HG02798 (cell line): ENCODE results near the gene GGNBP2.

ENCODE experiments used
- ATAC-seq: cut with Tn5 transposase; IDR thresholded peaks from one replicate; pipeline ENCODE4 v1.9.1; 2021; ENCODE audit warnings: mild to moderate bottlenecking; ENCODE audit not compliant: unreplicated experiment, poor library complexity

GGNBP2 gene

DNA sequence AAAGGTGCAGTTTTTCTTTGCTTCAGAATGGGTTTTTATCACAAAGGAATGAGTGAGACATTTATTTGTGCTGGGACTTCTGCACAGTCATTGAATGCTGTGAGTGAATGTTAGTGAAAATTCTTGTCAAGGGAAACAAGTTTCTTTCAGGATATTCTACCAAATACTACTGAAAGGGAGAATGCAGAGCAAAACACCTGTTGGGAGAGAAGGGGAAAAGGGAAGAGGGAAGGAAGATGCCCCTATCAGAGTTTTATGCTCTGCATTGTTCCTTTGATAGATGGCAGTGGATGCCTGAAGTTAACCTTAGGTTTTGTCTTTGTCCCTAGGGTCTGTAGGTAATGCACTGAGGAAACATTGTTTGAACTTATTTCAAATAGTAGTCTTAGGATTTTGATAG, 3.1 kb downstream of the GGNBP2 start:
- no peak for ATAC-seq

- no peak for ATAC-seq
Measured at GRCh38 chr17:36550491-36551417, 6.0 kb downstream of the GGNBP2 start.

- ATAC-seq, result no peak
Measured at GRCh38 chr17:36553459-36553858, 8.7 kb downstream of the GGNBP2 start.

GRCh38 chr17:36566081-36566480, 21.4 kb downstream of the GGNBP2 start:
- ATAC-seq, result no peak

DNA sequence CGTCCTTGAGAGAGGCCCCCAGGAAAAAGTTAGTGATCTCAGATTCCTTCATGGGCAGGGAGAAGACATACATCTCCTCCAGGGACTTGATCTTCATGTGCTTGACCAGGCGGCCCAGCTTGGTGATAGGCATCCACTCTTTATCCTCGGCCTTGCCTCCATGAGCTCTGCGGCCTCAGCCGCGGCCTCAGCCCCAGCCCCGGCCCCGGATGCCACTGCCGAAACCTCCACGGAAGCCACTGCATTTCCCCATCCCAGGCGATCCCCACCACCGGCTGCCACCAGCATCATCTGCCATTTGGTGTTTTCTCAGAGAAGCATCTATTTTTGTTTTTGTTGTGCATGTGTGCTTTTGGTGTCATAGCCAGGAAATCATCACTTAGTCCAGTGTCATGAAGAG, 30.3 kb downstream of the GGNBP2 start:
- ATAC-seq, result no peak

GRCh38 chr17:36576793-36577192, 32.1 kb downstream of the GGNBP2 start:
- no peak for ATAC-seq

DNA sequence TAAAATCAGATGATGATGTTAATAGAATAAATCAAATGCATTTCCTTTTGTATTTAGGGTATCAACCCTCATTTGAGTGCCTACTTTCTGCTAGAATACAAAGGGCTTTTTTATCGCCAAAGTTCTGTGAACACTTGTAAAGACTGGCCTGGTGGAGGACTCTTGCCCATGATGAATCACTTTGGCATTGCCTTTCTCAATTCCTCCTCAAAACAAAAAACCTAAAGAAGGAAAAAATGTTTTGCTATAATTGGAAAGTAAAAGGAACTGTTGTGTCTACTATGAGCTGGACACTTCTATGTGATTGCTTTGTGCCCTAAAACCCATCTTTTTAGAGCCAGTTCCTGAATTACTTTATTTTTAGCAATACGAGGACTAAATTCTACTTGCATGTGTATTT, 34.0 kb downstream of the GGNBP2 start:
- ATAC-seq, result no peak

GRCh38 chr17:36583787-36584186, 39.1 kb downstream of the GGNBP2 start:
- no peak for ATAC-seq

DNA sequence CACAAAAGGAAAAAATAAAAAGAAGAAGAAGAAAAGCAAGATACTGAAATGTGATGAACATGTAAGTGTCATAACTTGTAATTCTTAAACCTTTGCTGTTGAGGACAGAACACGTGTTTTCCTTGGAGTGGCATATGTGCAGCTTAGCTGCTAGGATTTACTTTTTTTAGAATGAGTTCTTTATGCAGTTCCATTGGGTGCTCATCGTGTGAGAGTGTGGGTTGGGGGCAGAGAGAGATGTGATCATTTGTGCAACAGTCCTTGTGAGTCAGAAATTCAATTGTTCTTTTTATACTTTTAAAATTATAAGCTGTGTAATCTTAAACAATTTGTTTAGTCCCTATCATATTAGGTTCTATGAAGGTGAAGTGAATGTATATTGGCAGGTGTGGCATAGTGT, 41.4 kb downstream of the GGNBP2 start:
- no peak for ATAC-seq

- no peak for ATAC-seq
Measured at GRCh38 chr17:36590082-36590481, 45.4 kb downstream of the GGNBP2 start.

- peak; percentile 90 for ATAC-seq
Measured at GRCh38 chr17:36591434-36592315, 47.0 kb downstream of the GGNBP2 start, which contains the start of gene DHRS11. Gene DHRS11 (plus strand): TSS chr17:36591879. CDS start chr17:36592010, 131 bp downstream.

DNA sequence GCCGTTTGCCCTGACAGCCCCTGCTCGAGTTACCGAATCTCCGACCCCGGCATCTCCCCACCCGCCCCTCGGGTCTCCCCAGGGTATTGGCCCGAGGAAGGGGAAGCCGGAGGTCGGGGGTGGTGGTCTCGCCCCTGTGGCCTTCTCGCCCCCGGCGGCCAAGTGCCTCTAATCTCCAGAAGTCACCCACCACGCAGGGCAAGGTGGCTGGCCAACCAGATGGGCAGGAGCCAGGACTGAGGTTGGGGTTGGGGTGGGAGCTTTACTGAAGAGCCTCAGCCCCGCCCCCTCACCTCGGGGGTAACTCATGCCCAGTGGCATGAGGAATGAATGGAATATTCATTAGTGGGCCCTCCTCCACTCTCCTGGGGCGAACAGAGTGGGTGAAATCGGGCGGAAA, 47.6 kb downstream of the GGNBP2 start:
- ATAC-seq, result no peak

GRCh38 chr17:36592716-36593321, 48.1 kb downstream of the GGNBP2 start:
- ATAC-seq, result no peak

- no peak for ATAC-seq
Measured at GRCh38 chr17:36593656-36594316, 49.1 kb downstream of the GGNBP2 start.

DNA sequence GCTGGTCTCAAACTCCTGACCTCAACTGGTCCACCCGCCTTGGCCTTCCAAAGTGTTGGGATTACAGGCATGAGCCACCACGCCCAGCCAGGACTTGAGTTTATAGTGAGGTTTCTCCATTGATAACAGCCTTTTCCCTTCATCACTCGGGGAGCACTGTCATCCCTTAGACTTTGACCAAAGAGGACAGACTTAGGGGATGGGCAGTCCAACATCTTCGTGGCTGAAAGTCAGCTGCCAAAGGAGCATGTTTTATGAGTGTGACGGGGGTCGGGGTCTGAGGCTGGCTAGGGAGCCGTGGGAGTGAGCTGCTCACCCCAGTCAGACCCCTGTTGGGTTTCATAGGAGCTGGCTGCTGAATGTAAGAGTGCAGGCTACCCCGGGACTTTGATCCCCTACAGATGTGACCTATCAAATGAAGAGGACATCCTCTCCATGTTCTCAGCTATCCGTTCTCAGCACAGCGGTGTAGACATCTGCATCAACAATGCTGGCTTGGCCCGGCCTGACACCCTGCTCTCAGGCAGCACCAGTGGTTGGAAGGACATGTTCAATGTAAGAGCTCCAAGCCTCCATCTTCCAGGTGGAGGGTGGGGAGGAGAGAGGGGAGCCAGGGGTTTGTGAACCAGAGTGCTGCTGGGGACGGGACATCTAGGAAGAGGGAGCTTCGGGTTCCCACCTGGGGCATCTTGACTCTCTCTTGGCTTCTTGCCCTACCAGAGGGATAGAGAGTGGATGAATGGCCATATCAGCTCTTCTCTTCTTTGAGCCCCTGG, 50.1 kb downstream of the GGNBP2 start:
- no peak for ATAC-seq

GRCh38 chr17:36597226-36597625, 52.5 kb downstream of the GGNBP2 start:
- no peak for ATAC-seq

DNA sequence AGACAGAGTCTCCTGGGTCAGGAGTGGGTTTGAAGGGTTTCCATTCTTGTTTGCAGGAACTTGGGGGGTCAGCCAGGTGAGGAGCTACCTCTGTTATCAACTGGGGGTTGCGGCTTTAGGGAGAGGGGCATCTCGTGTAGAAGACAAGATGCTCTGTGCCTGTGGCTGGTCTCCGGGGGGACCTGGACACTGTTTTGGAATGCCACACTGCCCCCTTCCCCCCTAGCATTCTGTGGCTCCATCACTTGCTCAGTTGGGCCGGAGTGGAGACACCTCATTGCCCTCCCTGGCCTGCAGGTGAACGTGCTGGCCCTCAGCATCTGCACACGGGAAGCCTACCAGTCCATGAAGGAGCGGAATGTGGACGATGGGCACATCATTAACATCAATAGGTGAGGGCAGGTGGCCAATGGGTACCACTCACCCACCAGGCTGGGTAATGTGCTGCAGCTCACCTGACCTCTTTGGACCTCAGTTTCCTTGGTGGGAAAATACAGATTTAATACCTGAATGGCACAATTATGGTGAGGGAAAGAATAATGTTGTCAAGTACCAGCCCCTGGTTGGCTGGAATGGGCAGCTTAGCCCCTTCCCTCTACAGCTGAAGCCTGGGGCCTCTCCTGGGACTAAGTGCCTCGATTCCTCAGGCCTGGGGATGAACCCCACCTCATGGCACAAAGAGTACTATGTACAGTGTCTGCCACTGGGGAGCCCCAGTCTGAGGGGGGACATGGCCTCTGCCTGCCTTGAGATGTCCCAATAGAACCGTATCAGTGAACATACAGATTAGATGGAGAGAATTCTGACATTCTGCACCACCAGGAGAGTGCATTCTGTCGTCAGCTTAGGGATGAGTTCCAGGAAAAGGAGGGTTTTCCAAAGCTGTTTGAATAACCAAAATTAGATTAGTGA, 53.4 kb downstream of the GGNBP2 start:
- no peak for ATAC-seq

DNA sequence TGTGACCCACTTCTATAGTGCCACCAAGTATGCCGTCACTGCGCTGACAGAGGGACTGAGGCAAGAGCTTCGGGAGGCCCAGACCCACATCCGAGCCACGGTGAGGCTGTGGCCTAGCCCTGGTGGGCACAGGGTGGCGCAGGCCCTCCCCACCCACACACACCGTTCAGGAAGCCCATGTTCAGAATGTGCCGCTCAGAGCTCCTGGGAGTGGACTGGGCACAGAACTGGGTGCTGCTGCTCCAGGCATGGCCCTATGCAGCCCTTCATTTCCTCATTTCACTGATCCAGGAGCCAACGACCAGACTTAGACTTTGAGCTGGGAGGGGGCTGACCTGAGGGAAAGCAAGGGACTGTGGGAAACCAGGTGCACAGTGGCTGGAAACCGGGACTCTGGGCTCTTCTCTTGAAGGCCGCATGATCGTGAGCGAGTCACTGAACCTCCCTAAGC, 54.3 kb downstream of the GGNBP2 start:
- no peak for ATAC-seq
